ENCODE results near the gene ZNF236. TPM values are rescaled to one million over a fixed set of nuclear protein-coding genes. Genes with fewer than 3 reads are reported as not detected.

The ZNF236 gene
- total RNA-seq, 1 donor from 2014 or later = 14.5 TPM

DNA sequence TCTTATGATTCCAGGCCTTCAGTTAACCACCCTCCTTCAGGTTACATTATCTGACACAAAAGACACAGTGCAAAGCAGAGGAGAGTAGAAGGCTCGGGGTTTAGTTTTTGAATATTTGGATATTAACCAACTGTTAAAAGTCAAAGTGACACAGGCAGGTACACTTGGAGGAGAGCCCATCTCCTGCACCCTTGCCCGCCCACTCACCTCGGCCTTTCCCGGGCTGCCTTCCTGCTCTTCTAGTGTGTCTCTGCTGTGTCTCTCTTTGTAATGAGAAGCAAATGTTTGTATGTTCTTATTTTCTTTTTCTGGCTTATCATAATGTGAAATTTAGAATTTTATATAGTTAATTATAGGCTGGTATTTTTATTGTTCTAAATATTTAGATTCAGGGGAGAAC lies 35.1 kb downstream of the ZNF236 start:
- TF ChIP-seq CTCF (IDR thresholded peaks at IDR 0.05) = no peak
- no peak for TF ChIP-seq POLR2AphosphoS5 (IDR thresholded peaks at IDR 0.05; ENCODE audit: insufficient read depth in 1 of 2, low read depth in 1 of 2)
- TF ChIP-seq POLR2A (IDR thresholded peaks at IDR 0.05) = no peak
- intact Hi-C loops (cut with DNase I) = no loop called here
- H3K36me3 ChIP-seq = peaks cover 0 to 11% of the 10 kb centered on the region in 2 donors

DNA sequence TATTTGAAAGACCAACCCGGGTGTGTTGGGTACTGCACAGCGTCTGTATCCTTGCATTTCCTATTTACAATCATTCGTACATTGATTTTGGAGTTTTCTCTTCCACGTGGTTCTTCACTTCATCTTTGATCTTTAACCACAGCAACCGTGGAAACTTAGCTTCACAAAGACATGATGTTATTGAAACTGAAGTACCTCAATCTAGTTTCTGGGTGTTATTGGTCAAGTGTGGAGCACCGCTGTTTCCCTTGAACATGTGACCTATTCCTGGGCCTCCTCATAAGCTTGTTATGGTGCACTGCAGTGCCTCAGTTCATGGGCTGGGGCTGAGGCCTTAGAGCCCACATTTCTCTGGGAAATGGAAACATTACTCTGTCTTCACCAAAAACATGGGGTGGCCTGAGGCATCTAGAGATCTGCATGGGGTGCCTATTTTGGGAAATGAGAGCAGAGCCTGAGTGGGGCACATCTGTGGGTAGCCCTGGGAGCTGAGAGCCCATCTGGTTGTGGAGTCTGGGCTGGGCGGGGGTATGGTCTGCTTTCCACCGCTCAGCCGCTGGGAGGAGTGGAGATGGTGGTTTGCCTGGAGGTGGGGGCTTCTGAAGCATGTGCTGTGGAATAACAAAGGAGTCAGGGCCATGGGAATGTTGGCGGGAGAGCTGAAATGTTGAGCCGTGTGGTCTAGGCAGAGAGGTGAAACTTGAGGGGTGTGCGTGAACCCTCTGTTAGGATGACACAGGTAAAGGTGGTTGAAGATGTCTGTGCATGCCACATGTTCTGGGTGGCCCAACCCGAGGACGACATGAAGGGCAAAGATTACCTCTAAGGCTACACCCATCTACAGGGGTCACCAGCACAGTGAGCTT lies 37.4 kb downstream of the ZNF236 start:
- no peaks in the 10 kb centered on the region for H3K27me3 ChIP-seq
- no peaks in the 10 kb centered on the region for H3K9me3 ChIP-seq
- H3K36me3 ChIP-seq = peaks cover 0 to 17% of the 10 kb centered on the region in 2 donors
- no peaks in the 10 kb centered on the region for H3K4me1 ChIP-seq
- no peak for TF ChIP-seq CTCF (IDR thresholded peaks at IDR 0.05)
- no peak for TF ChIP-seq POLR2A (IDR thresholded peaks at IDR 0.05)
- TF ChIP-seq POLR2AphosphoS5 (IDR thresholded peaks at IDR 0.05; ENCODE audit: insufficient read depth in 1 of 2, low read depth in 1 of 2) = no peak
- H3K4me3 ChIP-seq = no peak overlapping the region
- H3K27ac ChIP-seq = no peak overlapping the region
- intact Hi-C loops (cut with DNase I) = no loop called here
- DNase-seq (ENCODE audit: extremely low spot score in 2 of 2) = no peak

More for the DNA sequence above, 35.1 kb downstream of the ZNF236 start:
- DNase-seq (ENCODE audit: extremely low spot score in 2 of 2) = no peak
- no peaks in the 10 kb centered on the region for H3K27me3 ChIP-seq
- no peak overlapping the region for H3K4me3 ChIP-seq
- H3K9me3 ChIP-seq = no peaks in the 10 kb centered on the region
- no peaks in the 10 kb centered on the region for H3K4me1 ChIP-seq
- no peak overlapping the region for H3K27ac ChIP-seq

GRCh38 chr18:76860411-76860810 lies 38.1 kb downstream of the ZNF236 start:
- no peak overlapping the region for H3K4me3 ChIP-seq
- H3K27me3 ChIP-seq = no peaks in the 10 kb centered on the region
- H3K36me3 ChIP-seq = peaks cover 0 to 17% of the 10 kb centered on the region in 2 donors
- H3K4me1 ChIP-seq = no peaks in the 10 kb centered on the region
- no peak for TF ChIP-seq POLR2AphosphoS5 (IDR thresholded peaks at IDR 0.05; ENCODE audit: insufficient read depth in 1 of 2, low read depth in 1 of 2)
- no peak for TF ChIP-seq POLR2A (IDR thresholded peaks at IDR 0.05)
- TF ChIP-seq CTCF (IDR thresholded peaks at IDR 0.05) = no peak
- no peak for DNase-seq (ENCODE audit: extremely low spot score in 2 of 2)
- intact Hi-C loops (cut with DNase I) = no loop called here
- no peak overlapping the region for H3K27ac ChIP-seq
- H3K9me3 ChIP-seq = no peaks in the 10 kb centered on the region

GRCh38 chr18:76866666-76867065 lies 44.3 kb downstream of the ZNF236 start:
- H3K4me3 ChIP-seq = no peak overlapping the region
- TF ChIP-seq POLR2AphosphoS5 (IDR thresholded peaks at IDR 0.05; ENCODE audit: insufficient read depth in 1 of 2, low read depth in 1 of 2) = no peak
- no peak for TF ChIP-seq POLR2A (IDR thresholded peaks at IDR 0.05)
- no peak for TF ChIP-seq CTCF (IDR thresholded peaks at IDR 0.05)
- no peak for DNase-seq (ENCODE audit: extremely low spot score in 2 of 2)
- no peaks in the 10 kb centered on the region for H3K27me3 ChIP-seq
- H3K4me1 ChIP-seq = no peaks in the 10 kb centered on the region
- H3K9me3 ChIP-seq = no peaks in the 10 kb centered on the region
- no peak overlapping the region for H3K27ac ChIP-seq
- intact Hi-C loops (cut with DNase I) = no loop called here
- H3K36me3 ChIP-seq = peaks cover 0 to 32% of the 10 kb centered on the region in 2 donors

GRCh38 chr18:76873311-76873710 lies 51.0 kb downstream of the ZNF236 start:
- peaks cover 0 to 40% of the 10 kb centered on the region in 2 donors for H3K36me3 ChIP-seq
- no peak overlapping the region for H3K4me3 ChIP-seq
- H3K4me1 ChIP-seq = no peaks in the 10 kb centered on the region
- no peak for TF ChIP-seq POLR2A (IDR thresholded peaks at IDR 0.05)
- TF ChIP-seq POLR2AphosphoS5 (IDR thresholded peaks at IDR 0.05; ENCODE audit: insufficient read depth in 1 of 2, low read depth in 1 of 2) = no peak
- no peak for TF ChIP-seq CTCF (IDR thresholded peaks at IDR 0.05)
- no peaks in the 10 kb centered on the region for H3K9me3 ChIP-seq
- no peak for DNase-seq (ENCODE audit: extremely low spot score in 2 of 2)
- H3K27me3 ChIP-seq = no peaks in the 10 kb centered on the region
- no peak overlapping the region for H3K27ac ChIP-seq
- intact Hi-C loops (cut with DNase I) = loop anchor here (10.0 kb wide), 1 partner anchor 69 kb away; no protein-coding TSS in a partner anchor

All from vagina (tissue), 2 donors.